ENCODE results near the gene PRPH.
A peak's percentile ranks its signal among the peaks of the same experiment; 100 is the strongest.
"Not testable (repeated sequence)": the region's sequence is repeated elsewhere in the genome, so short reads cannot be mapped to it uniquely, and the experiment has no call there.

PRPH gene

GRCh38 chr12:49320411-49321103 lies 25.6 kb downstream of the PRPH start:
- not testable (repeated sequence) for H3K9ac ChIP-seq (ENCODE audit: low read depth, low read length); H3K9me3 ChIP-seq (ENCODE audit: control insufficient read depth, insufficient read depth, low read length); H3K36me3 ChIP-seq (ENCODE audit: control insufficient read depth, insufficient read depth, low read length); H3K4me1 ChIP-seq (ENCODE audit: control insufficient read depth, insufficient read depth, low read length); H3K27me3 ChIP-seq (ENCODE audit: control insufficient read depth, insufficient read depth, low read length); H3K4me3 ChIP-seq (ENCODE audit: low read depth, low read length)

GRCh38 chr12:49322367-49322707 lies 27.4 kb downstream of the PRPH start:
- no peaks in the 10 kb centered on the region for H3K9me3 ChIP-seq (ENCODE audit: control insufficient read depth, insufficient read depth, low read length)
- H3K27me3 ChIP-seq (ENCODE audit: control insufficient read depth, insufficient read depth, low read length): peaks cover 2% of the 10 kb centered on the region
- peak overlapping the region; percentile 93 for H3K4me3 ChIP-seq (ENCODE audit: low read depth, low read length)
- H3K9ac ChIP-seq (ENCODE audit: low read depth, low read length): peak overlapping the region; percentile 79
- H3K36me3 ChIP-seq (ENCODE audit: control insufficient read depth, insufficient read depth, low read length): peaks cover 10% of the 10 kb centered on the region
- H3K4me1 ChIP-seq (ENCODE audit: control insufficient read depth, insufficient read depth, low read length): peaks cover 3% of the 10 kb centered on the region

GRCh38 chr12:49322708-49323523 lies 28.0 kb downstream of the PRPH start, which contains the start of gene TROAP:
TROAP (plus strand) TSS chr12:49323255; CDS start chr12:49323609, 354 bp downstream.
- Histone ChIP-seq H3K36me3 (ENCODE audit: control insufficient read depth, insufficient read depth, low read length) (peaks cover 12% of the 10 kb centered on the region), H3K9ac (ENCODE audit: low read depth, low read length) (peak within 1 kb of the TSS; percentile 97), H3K4me3 (ENCODE audit: low read depth, low read length) (peak within 1 kb of the TSS; percentile 93), H3K27me3 (ENCODE audit: control insufficient read depth, insufficient read depth, low read length) (peaks cover 2% of the 10 kb centered on the region), H3K4me1 (ENCODE audit: control insufficient read depth, insufficient read depth, low read length) (peaks cover 3% of the 10 kb centered on the region), H3K9me3 (ENCODE audit: control insufficient read depth, insufficient read depth, low read length) (no peaks in the 10 kb centered on the region)

GRCh38 chr12:49323524-49324097 lies 28.7 kb downstream of the PRPH start:
- Histone ChIP-seq H3K9me3 (ENCODE audit: control insufficient read depth, insufficient read depth, low read length) (no peaks in the 10 kb centered on the region), H3K4me1 (ENCODE audit: control insufficient read depth, insufficient read depth, low read length) (peaks cover 3% of the 10 kb centered on the region), H3K36me3 (ENCODE audit: control insufficient read depth, insufficient read depth, low read length) (peaks cover 12% of the 10 kb centered on the region), H3K4me3 (ENCODE audit: low read depth, low read length) (peak overlapping the region; percentile 93), H3K27me3 (ENCODE audit: control insufficient read depth, insufficient read depth, low read length) (peaks cover 2% of the 10 kb centered on the region), H3K9ac (ENCODE audit: low read depth, low read length) (peak overlapping the region; percentile 97)

- Histone ChIP-seq H3K36me3 (ENCODE audit: control insufficient read depth, insufficient read depth, low read length) (peaks cover 17% of the 10 kb centered on the region), H3K4me3 (ENCODE audit: low read depth, low read length) (no peak overlapping the region), H3K27me3 (ENCODE audit: control insufficient read depth, insufficient read depth, low read length) (no peaks in the 10 kb centered on the region), H3K9me3 (ENCODE audit: control insufficient read depth, insufficient read depth, low read length) (no peaks in the 10 kb centered on the region), H3K4me1 (ENCODE audit: control insufficient read depth, insufficient read depth, low read length) (peaks cover 3% of the 10 kb centered on the region), H3K9ac (ENCODE audit: low read depth, low read length) (no peak overlapping the region)
Measured at GRCh38 chr12:49325606-49326005, 30.7 kb downstream of the PRPH start.

- no peaks in the 10 kb centered on the region for H3K4me1 ChIP-seq (ENCODE audit: control insufficient read depth, insufficient read depth, low read length)
- peaks cover 8% of the 10 kb centered on the region for H3K27me3 ChIP-seq (ENCODE audit: control insufficient read depth, insufficient read depth, low read length)
- no peak overlapping the region for H3K4me3 ChIP-seq (ENCODE audit: low read depth, low read length)
- H3K9ac ChIP-seq (ENCODE audit: low read depth, low read length): no peak overlapping the region
- no peaks in the 10 kb centered on the region for H3K9me3 ChIP-seq (ENCODE audit: control insufficient read depth, insufficient read depth, low read length)
- peaks cover 24% of the 10 kb centered on the region for H3K36me3 ChIP-seq (ENCODE audit: control insufficient read depth, insufficient read depth, low read length)
Measured at GRCh38 chr12:49327368-49327767, 32.4 kb downstream of the PRPH start.

- Histone ChIP-seq H3K36me3 (ENCODE audit: control insufficient read depth, insufficient read depth, low read length) (peaks cover 24% of the 10 kb centered on the region), H3K4me3 (ENCODE audit: low read depth, low read length) (no peak overlapping the region), H3K9me3 (ENCODE audit: control insufficient read depth, insufficient read depth, low read length) (no peaks in the 10 kb centered on the region), H3K27me3 (ENCODE audit: control insufficient read depth, insufficient read depth, low read length) (peaks cover 12% of the 10 kb centered on the region), H3K9ac (ENCODE audit: low read depth, low read length) (no peak overlapping the region), H3K4me1 (ENCODE audit: control insufficient read depth, insufficient read depth, low read length) (no peaks in the 10 kb centered on the region)
Measured at GRCh38 chr12:49327887-49328286, 32.9 kb downstream of the PRPH start.

- Histone ChIP-seq H3K4me1 (ENCODE audit: control insufficient read depth, insufficient read depth, low read length) (no peaks in the 10 kb centered on the region), H3K36me3 (ENCODE audit: control insufficient read depth, insufficient read depth, low read length) (peaks cover 22% of the 10 kb centered on the region), H3K27me3 (ENCODE audit: control insufficient read depth, insufficient read depth, low read length) (peaks cover 22% of the 10 kb centered on the region)
Measured at GRCh38 chr12:49328816-49329215, 33.9 kb downstream of the PRPH start.

GRCh38 chr12:49330032-49330619 lies 35.2 kb downstream of the PRPH start:
- Histone ChIP-seq H3K27me3 (ENCODE audit: control insufficient read depth, insufficient read depth, low read length) (peaks cover 35% of the 10 kb centered on the region), H3K9me3 (ENCODE audit: control insufficient read depth, insufficient read depth, low read length) (no peaks in the 10 kb centered on the region), H3K4me3 (ENCODE audit: low read depth, low read length) (no peak overlapping the region), H3K4me1 (ENCODE audit: control insufficient read depth, insufficient read depth, low read length) (no peaks in the 10 kb centered on the region), H3K9ac (ENCODE audit: low read depth, low read length) (no peak overlapping the region), H3K36me3 (ENCODE audit: control insufficient read depth, insufficient read depth, low read length) (peaks cover 21% of the 10 kb centered on the region)

More at GRCh38 chr12:49328816-49329215, 33.9 kb downstream of the PRPH start:
- H3K4me3 ChIP-seq (ENCODE audit: low read depth, low read length): no peak overlapping the region
- no peak overlapping the region for H3K9ac ChIP-seq (ENCODE audit: low read depth, low read length)
- H3K9me3 ChIP-seq (ENCODE audit: control insufficient read depth, insufficient read depth, low read length): no peaks in the 10 kb centered on the region

- H3K9ac ChIP-seq (ENCODE audit: low read depth, low read length): no peak overlapping the region
- H3K27me3 ChIP-seq (ENCODE audit: control insufficient read depth, insufficient read depth, low read length): peaks cover 41% of the 10 kb centered on the region
- H3K4me1 ChIP-seq (ENCODE audit: control insufficient read depth, insufficient read depth, low read length): no peaks in the 10 kb centered on the region
- H3K36me3 ChIP-seq (ENCODE audit: control insufficient read depth, insufficient read depth, low read length): peaks cover 17% of the 10 kb centered on the region
- H3K9me3 ChIP-seq (ENCODE audit: control insufficient read depth, insufficient read depth, low read length): no peaks in the 10 kb centered on the region
- H3K4me3 ChIP-seq (ENCODE audit: low read depth, low read length): no peak overlapping the region
Measured at GRCh38 chr12:49330631-49331379, 35.9 kb downstream of the PRPH start.

All from iPS-15b (cell line).